GM12892 (cell line): Measurements from ENCODE around the gene TYSND1.
"Not testable (repeated sequence)": the region's sequence is repeated elsewhere in the genome, so short reads cannot be mapped to it uniquely, and the experiment has no call there.

Experiments used
- DNase-seq: peaks from one replicate; pipeline ENCODE4 v3.0.0; 2011; ENCODE audit not compliant: insufficient read length
- FAIRE-seq: peaks from 2 replicates; lab custom pipeline; 2011; peaks lifted over from hg19 to GRCh38; lab: Jason Lieb, UNC
- POLR2A ChIP-seq: IDR thresholded peaks from 2 replicates; pipeline ENCODE4 v1.6.1; 2011; ENCODE audit warnings: low read depth, low read length, control low read depth
- POLR2AphosphoS5 ChIP-seq: IDR thresholded peaks from 2 replicates; pipeline ENCODE4 v1.6.1; 2011; ENCODE audit warnings: low read depth, low read length, control low read depth
- TAF1 ChIP-seq: IDR thresholded peaks from 2 replicates; pipeline ENCODE4 v1.6.1; 2011; ENCODE audit warnings: low read depth, mild to moderate bottlenecking, control low read depth, low read length, borderline replicate concordance

TYSND1 gene

GRCh38 chr10:70130878-70131559, 15.5 kb downstream of the TYSND1 start:
- FAIRE-seq, result no peak
- TF ChIP-seq POLR2AphosphoS5, result no peak
- TF ChIP-seq POLR2A, result no peak
- TF ChIP-seq TAF1, result no peak
- DNase-seq, result no peak

- TF ChIP-seq TAF1 (no peak), POLR2A (no peak), POLR2AphosphoS5 (no peak)
- no peak for FAIRE-seq
- DNase-seq, result no peak
These were observed 19.7 kb downstream of the TYSND1 start for GRCh38 chr10:70126700-70127395.

- DNase-seq (no peak), FAIRE-seq (no peak)
- no peak for TF ChIP-seq POLR2AphosphoS5
- TF ChIP-seq TAF1, result no peak
- no peak for TF ChIP-seq POLR2A
These were observed 20.5 kb downstream of the TYSND1 start for GRCh38 chr10:70125918-70126552.

DNA sequence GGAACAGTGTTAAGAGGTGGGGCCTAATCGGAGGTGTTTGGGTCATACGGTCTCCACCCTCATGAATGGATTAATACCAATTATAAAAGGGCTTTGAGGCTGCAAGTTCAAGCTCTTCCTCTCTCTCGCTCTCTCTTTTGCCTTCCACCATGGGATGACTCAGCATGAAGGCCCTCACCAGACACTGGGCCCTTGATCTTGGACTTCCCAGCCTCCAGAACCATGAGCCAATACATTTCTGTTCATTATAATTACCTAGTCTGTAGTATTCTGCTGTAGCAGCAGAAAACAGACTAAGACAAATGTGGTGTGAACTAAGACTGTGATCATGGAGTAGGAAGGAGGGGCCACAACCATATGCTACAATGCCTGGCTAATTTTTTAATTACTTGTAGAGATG, 21.6 kb downstream of the TYSND1 start:
- no peak for DNase-seq
- no peak for TF ChIP-seq POLR2AphosphoS5
- no peak for TF ChIP-seq TAF1
- no peak for TF ChIP-seq POLR2A
- FAIRE-seq, result no peak

DNA sequence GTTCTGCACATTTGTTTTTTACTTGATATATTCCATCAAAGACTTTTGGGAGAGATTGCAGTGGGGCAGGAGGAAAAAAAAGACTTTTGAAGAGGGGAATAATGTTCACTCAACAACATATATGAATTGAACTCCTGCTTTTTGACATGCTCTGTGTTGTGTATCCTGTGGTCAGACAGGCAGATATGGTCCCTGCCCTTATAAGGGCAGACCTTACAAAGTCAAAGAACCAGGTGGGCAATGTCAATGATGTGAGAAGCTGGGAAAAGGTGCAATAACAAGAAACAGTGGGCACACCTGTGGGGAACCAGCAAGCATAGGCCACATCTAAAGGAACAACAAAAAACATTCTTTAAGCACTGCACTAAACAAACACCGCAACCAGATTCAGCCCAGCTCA, 22.1 kb downstream of the TYSND1 start:
- TF ChIP-seq POLR2A, result no peak
- TF ChIP-seq POLR2AphosphoS5, result no peak
- no peak for TF ChIP-seq TAF1
- FAIRE-seq (no peak), DNase-seq (no peak)

GRCh38 chr10:70123817-70124216, 22.7 kb downstream of the TYSND1 start:
- DNase-seq (no peak), FAIRE-seq (no peak)
- TF ChIP-seq TAF1 (no peak), POLR2A (no peak), POLR2AphosphoS5 (no peak)

DNA sequence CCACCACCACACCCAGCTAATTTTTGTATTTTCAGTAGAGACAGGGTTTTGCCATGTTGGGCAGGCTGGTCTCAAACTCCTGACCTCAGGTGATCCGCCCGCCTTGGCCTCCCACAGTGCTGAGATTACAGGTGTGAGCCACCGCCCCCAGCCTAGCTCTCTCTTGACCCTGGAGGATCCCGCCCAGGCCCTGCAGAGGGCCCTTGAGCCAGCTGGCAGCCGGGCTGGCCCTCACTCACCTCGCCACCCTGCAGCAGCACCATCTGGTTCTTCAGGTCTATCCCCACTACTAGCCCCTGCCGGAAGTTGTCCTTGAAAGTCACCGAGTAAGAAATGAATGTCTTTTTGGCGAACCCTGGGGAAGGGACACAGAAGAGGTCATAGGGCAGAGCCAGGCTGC, 23.3 kb downstream of the TYSND1 start:
- not testable (repeated sequence) for FAIRE-seq, DNase-seq

- TF ChIP-seq POLR2AphosphoS5 (no peak), POLR2A (no peak), TAF1 (no peak)
- FAIRE-seq, result no peak
- no peak for DNase-seq
These were observed 23.8 kb downstream of the TYSND1 start for GRCh38 chr10:70122742-70123141.

DNA sequence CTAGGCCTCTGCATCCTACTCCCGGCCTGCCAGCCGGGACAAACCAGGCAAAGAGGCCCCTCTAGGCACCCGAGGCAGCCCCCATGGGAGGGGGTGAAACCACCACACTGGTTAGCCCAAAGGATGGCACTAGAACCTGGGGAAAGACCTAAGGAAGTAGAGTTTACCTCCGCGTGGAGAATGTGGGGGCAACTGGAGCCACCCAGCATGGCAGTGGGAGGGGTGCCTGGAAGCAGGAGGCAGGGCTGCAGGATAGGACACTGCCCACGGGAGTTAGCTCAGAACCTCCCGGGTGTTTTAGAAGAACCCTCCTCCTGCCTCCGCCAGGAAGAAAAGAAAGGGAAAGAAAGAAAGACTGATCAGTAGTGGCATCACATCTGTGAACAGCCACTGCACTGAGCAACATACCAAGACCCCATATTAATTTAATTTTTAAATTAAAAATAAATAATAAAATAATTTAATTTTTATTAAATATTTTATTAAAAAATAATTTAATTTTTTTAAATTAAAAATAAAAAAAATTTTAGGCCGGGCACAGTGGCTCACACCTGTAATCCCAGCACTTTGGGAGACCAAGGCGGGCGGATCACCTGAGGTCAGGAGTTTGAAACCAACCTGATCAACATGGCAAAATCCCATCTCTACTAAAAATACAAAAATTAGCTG, 25.1 kb downstream of the TYSND1 start:
- no peak for DNase-seq
- TF ChIP-seq TAF1 (no peak), POLR2AphosphoS5 (no peak), POLR2A (no peak)

DNA sequence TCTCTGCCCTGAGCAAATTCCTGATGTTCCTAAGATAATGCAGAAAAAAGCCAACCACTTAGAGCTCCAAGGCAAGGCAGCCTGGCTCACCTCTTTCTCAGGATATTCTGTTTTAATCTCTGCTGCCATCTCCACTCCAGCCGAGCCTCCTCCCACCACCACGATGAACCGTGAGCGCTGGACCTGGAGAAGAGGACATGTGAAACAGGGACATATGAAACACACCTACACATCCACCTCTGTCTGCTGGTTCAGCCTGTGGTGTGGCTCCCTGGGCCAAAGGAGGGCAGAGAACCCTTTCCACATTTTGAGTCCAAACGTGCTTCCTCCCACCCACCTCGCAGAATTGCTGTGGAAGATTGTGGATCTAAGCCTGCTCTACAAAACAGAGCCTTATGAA, 26.1 kb downstream of the TYSND1 start:
- no peak for TF ChIP-seq POLR2AphosphoS5
- TF ChIP-seq TAF1, result no peak
- no peak for TF ChIP-seq POLR2A
- DNase-seq, result no peak
- no peak for FAIRE-seq

More for the DNA sequence above, 25.1 kb downstream of the TYSND1 start:
- no peak for FAIRE-seq

- no peak for TF ChIP-seq POLR2AphosphoS5
- TF ChIP-seq TAF1, result no peak
- TF ChIP-seq POLR2A, result no peak
- FAIRE-seq (no peak), DNase-seq (no peak)
These were observed 26.9 kb downstream of the TYSND1 start for GRCh38 chr10:70119623-70120022.

DNA sequence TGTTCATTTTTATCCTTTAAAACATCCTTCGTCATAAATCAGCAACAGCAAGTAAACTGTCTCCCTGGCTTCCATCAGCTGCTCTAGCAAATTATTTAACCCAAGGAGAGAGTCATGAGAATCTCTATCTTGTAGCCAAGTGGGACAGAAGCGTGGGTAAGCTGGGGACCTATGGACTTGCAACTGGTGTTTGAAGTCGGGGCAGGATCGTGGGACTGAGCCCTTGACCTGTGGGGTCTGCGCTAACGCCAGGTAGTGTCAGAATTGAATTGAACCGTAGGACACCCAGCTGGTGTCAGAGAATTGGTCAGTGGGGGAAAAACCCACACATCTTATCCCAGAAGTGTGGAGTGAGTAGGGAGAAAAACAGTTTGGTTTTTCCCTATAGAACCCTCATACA, 27.3 kb downstream of the TYSND1 start:
- FAIRE-seq (no peak), DNase-seq (no peak)
- TF ChIP-seq TAF1, result no peak
